ENCODE measurements around the gene SRPK2.

DNA sequence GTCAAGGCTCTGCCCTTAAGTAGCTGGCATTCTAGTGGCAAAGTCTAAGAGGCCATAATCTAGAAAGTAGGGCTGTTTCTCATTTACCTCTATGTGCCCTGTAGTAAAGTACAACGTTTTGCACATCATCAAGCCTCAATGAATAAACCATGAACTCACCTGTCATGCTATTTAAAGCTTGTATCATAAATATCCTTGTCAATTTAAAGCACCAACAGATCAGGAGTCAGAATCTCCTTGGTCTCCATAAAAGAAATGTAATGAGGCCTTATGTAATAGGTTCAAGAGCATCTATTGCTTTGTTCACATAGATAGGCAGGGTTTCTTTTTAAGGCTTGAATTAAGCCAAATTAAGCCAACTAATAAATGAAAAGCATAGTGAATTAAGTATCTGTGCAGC lies 192.8 kb downstream of the SRPK2 start:
- TF ChIP-seq, protein P1, sequence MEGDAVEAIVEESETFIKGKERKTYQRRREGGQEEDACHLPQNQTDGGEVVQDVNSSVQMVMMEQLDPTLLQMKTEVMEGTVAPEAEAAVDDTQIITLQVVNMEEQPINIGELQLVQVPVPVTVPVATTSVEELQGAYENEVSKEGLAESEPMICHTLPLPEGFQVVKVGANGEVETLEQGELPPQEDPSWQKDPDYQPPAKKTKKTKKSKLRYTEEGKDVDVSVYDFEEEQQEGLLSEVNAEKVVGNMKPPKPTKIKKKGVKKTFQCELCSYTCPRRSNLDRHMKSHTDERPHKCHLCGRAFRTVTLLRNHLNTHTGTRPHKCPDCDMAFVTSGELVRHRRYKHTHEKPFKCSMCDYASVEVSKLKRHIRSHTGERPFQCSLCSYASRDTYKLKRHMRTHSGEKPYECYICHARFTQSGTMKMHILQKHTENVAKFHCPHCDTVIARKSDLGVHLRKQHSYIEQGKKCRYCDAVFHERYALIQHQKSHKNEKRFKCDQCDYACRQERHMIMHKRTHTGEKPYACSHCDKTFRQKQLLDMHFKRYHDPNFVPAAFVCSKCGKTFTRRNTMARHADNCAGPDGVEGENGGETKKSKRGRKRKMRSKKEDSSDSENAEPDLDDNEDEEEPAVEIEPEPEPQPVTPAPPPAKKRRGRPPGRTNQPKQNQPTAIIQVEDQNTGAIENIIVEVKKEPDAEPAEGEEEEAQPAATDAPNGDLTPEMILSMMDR (IDR thresholded peaks at IDR 0.05) = no peak
- TF ChIP-seq EZH2 (IDR thresholded peaks at IDR 0.05) (no peak), EZH2phosphoT487 (IDR thresholded peaks at IDR 0.05) (no peak)

Data from neural progenitor cell (in vitro differentiated cells).